Measurements from ENCODE around the gene HAAO.

HAAO gene

GRCh38 chr2:42767080-42767898 is 25.1 kb downstream of the HAAO start:
- DNase-seq = no peak

DNA sequence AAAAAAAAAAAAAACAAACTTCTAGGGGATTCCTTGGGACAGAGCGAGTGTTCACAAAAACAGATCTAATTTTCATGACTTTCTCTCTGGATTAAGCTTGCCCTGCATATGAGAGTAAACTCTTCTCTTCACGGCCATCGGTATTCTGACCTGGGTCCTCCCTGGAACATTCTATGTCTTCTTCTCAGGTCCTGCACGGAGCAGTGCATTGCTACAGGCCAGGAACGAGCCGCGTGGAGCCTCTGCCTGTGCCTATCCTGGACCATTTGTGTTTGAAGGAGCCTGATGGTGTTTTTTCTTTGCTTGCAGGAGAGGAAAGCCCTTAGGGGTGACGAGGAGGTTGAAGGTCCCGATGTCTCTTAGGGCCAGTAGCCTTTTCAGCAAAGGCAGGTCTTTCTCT is 26.7 kb downstream of the HAAO start:
- DNase-seq = no peak

DNA sequence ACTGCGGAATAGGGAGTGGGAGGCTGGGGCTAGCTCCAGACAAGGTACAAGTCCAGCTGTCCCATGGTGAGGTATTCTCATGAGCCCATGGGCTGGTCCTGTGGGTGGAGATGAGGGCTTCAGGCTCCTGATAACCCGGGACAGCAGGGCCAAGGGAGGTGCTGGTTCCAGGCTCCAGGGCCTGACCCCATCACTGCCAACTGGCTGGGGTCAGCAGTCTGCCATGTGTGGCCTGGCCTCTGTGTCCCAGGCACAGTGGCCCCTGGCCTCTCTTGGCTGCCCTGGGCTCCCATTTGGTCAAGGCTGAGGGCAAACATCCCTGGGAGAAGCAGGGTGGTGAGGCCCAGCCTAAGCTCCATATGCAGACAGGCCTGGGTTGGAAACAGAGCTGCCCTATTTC is 27.5 kb downstream of the HAAO start:
- no peak for DNase-seq

DNA sequence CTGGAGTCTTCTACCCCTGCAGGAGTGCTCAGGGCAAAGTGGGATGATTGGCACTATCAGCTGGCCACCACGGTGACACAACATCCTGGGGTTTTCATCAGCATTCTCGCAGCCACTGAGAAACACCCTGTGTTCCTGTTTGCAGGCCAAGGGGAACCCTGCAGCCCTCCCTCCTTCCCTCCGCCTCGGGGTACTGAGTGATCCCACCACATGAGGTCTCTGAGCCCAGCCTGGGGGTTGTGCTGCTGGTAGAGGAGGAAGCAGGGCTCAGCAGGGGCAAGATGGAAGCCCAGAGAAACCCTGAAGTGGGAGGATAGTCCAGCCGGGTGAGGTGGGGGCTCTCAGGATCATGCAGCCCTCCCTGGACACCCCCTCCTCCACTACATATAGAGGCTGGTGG is 28.3 kb downstream of the HAAO start, which contains the start of gene OXER1:
Gene OXER1, minus strand, starts transcription at position 40 of the 400 bp plus-strand sequence. CDS start 73 bp downstream, outside the sequence.
- DNase-seq = no peak

- DNase-seq = no peak
These were observed 29.3 kb downstream of the HAAO start for GRCh38 chr2:42762823-42763804.

- no peak for DNase-seq
These were observed 30.2 kb downstream of the HAAO start for GRCh38 chr2:42762155-42762554.

GRCh38 chr2:42761554-42761953 is 30.8 kb downstream of the HAAO start:
- no peak for DNase-seq

- DNase-seq = no peak
These were observed 33.6 kb downstream of the HAAO start for GRCh38 chr2:42758751-42759150.

GRCh38 chr2:42757981-42758740 is 34.2 kb downstream of the HAAO start:
- DNase-seq = no peak

- no peak for DNase-seq
These were observed 35.3 kb downstream of the HAAO start for GRCh38 chr2:42756966-42757513.

- DNase-seq = no peak
These were observed 36.1 kb downstream of the HAAO start for GRCh38 chr2:42756150-42756775.

GRCh38 chr2:42755191-42755880 is 37.0 kb downstream of the HAAO start:
- no peak for DNase-seq

GRCh38 chr2:42754776-42755140 is 37.6 kb downstream of the HAAO start:
- no peak for DNase-seq

DNA sequence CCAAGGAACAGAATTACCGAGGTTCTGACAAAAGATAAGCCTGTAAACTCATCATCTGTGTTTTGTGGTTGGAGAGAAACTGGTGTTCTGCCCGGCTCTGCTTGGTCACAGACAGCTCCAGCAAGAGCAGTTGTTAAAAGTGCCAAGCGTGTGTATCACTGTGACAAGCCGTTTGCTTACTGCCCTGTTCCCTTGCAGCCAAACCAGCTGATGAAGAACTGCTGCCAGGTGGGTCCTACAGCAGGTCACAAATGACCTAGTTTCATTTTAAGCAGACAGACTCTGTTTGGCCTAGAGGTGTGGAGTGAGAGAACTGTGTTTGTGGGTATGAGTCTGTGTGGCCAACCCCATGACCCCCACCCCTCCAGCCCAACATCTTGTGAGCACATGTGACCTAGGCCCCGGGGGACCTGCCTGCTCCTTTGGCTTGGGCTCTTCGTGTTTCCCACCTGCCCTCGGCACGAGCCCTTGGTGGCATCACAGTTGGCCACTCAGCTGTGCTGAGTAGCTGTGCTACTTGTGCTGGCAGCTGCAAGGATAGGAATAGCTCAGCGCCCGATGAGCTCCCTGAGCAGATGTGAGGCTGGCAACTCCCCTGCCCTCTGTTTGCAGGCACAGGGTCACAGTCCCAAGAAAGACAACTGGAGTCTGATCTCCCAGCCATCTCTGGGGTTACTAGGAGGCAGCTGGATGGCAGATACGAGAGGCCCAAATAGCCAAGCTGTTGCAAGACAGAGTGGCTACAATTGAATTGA is 38.2 kb downstream of the HAAO start:
- DNase-seq = no peak

DNA sequence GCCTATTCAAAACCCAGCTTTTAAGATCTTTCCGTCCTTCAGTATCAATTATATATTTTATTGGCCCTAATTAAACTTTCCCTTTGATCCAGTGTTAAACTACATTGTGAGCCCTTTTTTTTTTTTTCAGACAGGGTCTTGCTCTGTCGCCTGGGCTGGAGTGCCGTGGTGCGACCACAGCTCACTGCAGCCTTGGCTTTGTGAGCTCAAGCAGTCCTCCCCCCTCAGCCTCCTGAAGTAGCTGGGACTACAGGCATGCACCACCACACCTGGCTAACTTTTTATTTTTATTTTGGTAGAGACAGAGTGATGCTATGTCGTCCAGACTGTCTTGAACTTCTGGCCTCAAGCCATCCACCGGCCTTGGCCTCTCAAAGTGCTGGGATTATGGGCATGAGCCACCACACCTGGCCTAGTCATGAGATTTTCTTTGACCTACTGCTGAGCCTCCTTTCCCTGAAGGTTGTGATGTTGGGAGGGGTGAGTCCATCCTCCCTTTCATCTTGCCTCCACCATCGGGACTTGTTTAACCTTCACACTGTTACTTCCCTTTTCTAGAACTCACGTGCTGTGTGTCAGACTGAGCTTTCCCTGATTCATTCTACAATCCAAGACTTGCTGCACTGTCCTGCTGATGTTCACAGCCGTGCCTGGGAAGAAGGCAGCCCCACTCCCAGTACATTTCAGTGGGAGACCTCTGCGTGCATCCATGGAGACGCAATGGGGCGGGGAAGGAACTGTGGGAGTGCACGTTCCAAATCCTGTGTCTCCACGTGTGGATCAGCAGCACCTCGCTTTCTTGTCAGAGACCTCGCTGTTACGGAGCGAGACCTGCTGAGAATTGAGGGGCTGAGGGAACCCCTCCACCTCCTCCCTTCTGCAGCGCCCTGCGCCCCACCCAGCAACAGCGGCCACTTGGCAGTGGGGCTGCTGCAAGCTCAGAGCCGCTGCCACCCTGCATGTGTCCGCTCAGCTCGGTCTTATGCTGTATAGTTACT is 39.3 kb downstream of the HAAO start:
- DNase-seq = no peak

GRCh38 chr2:42752314-42752713 is 40.1 kb downstream of the HAAO start:
- DNase-seq = no peak

GRCh38 chr2:42748840-42749239 is 43.5 kb downstream of the HAAO start:
- no peak for DNase-seq

GRCh38 chr2:42747422-42747821 is 45.0 kb downstream of the HAAO start:
- DNase-seq = no peak

GRCh38 chr2:42744545-42745082 is 47.8 kb downstream of the HAAO start:
- no peak for DNase-seq
